HCT116 (cell line): ENCODE results near the gene TAOK3. TPM values are rescaled to one million over a fixed set of nuclear protein-coding genes. Genes with fewer than 3 reads are reported as not detected.

ENCODE experiments used
- ATAC-seq: fragments of 200-7000 bp; cut with Tn5 transposase; 2 replicates; pipeline ENCODE4 v1.9.1; 2020; ENCODE audit warnings: mild to moderate bottlenecking, moderate library complexity
- BruUV-seq: library from RNA; stranded (reverse); fragments of 400-500 nt; replicated peaks from 2 replicates; lab custom pipeline; 2021; lab: Mats Ljungman, UMichigan
- CTCF ChIA-PET: fragments of 300-600 bp; sonication (Branson Sonifier 250); formaldehyde crosslinking; loops from one replicate; lab custom pipeline; 2021; ENCODE audit warnings: antibody characterized with exemption; lab: Charles Lee
- POLR2A ChIA-PET: fragments of 300-600, 350-600 bp; sonication (Branson Sonifier 250); formaldehyde crosslinking; loops from one replicate; lab custom pipeline; 2021; ENCODE audit warnings: antibody characterized with exemption; lab: Charles Lee
- RAD21 ChIA-PET, 2 experiments: fragments of 300-600 bp; sonication (Branson Sonifier 250); formaldehyde crosslinking; loops; one replicate each; lab custom pipeline; 2023; ENCODE audit warnings: low total read pairs in 2 of 2; ENCODE audit not compliant: uncharacterized antibody in 2 of 2, unreplicated experiment in 2 of 2, low non-redundant PET in 1 of 2; lab: Charles Lee
- DNase-seq: peaks from one replicate; pipeline ENCODE4 v3.0.0-alpha.2; 2010; ENCODE audit warnings: low read depth, low spot score
- H2AFZ ChIP-seq: fragments of 200-600 bp; shearing (Covaris generic), sonication (generic); 2 replicates; pipeline ENCODE4 v1.6.1; 2017; ENCODE audit warnings: low read depth, mixed run types, mixed read lengths, antibody characterized with exemption, low read length; ENCODE audit not compliant: poor library complexity, severe bottlenecking
- H3K27ac ChIP-seq: 2 replicates; pipeline ENCODE4 v1.5.1; 2012; ENCODE audit warnings: low read depth, low read length
- H3K27me3 ChIP-seq: fragments of 200-600 bp; sonication (generic); 2 replicates; pipeline ENCODE4 v1.6.1; 2016; ENCODE audit warnings: mixed run types, low read length, mixed read lengths; ENCODE audit not compliant: insufficient read depth
- H3K36me3 ChIP-seq, 2 experiments: fragments of 200-500 bp in 1 of 2; fragments of 200-600 bp in 1 of 2; sonication (Bioruptor generic) in 1 of 2; sonication (generic) in 1 of 2; 2 replicates each; pipeline versions ENCODE4 v1.5.1 to v1.6.1; 2014 to 2016; ENCODE audit warnings: low read length in 2 of 2, inconsistent platforms in 1 of 2, mixed read lengths in 1 of 2, mixed run types in 1 of 2; ENCODE audit not compliant: insufficient read depth in 2 of 2, control insufficient read depth in 1 of 2
- H3K4me1 ChIP-seq, 2 experiments: fragments of 200-600 bp in 1 of 2; sonication (generic) in 1 of 2; 2 replicates each; pipeline versions ENCODE4 v1.5.1 to v1.6.1; 2012 to 2017; ENCODE audit warnings: low read length in 2 of 2, inconsistent platforms in 1 of 2, mild to moderate bottlenecking in 1 of 2, mixed read lengths in 1 of 2, mixed run types in 1 of 2, moderate library complexity in 1 of 2; ENCODE audit not compliant: insufficient read depth in 2 of 2, control insufficient read depth in 1 of 2
- H3K4me2 ChIP-seq: fragments of 200-600 bp; sonication (generic); 2 replicates; pipeline ENCODE4 v1.6.1; 2017; ENCODE audit warnings: mixed run types, low read length, mixed read lengths
- H3K4me3 ChIP-seq, 2 experiments: fragments of 200-600 bp in 1 of 2; sonication (generic) in 1 of 2; replicated peaks in 1 of 2; 2 replicates each; pipeline ENCODE4 v1.5.1; 2011 to 2016; ENCODE audit warnings: low read length in 2 of 2, control low read depth in 1 of 2, low read depth in 1 of 2, mild to moderate bottlenecking in 1 of 2, mixed read lengths in 1 of 2, mixed run types in 1 of 2
- H3K79me2 ChIP-seq: fragments of 200-600 bp; sonication (generic); 2 replicates; pipeline ENCODE4 v1.6.1; 2017; ENCODE audit warnings: mild to moderate bottlenecking, mixed run types, low read length, moderate library complexity, mixed read lengths; ENCODE audit not compliant: insufficient read depth
- H3K9ac ChIP-seq: fragments of 200-600 bp; sonication (generic); 2 replicates; pipeline ENCODE4 v1.6.1; 2016; ENCODE audit warnings: low read length, mixed read lengths
- H3K9me2 ChIP-seq: fragments of 200-600 bp; sonication (generic), shearing (Covaris generic); 2 replicates; pipeline ENCODE4 v1.6.1; 2017; ENCODE audit warnings: mixed run types, mild to moderate bottlenecking, moderate library complexity; ENCODE audit not compliant: insufficient read depth
- H3K9me3 ChIP-seq, 2 experiments: fragments of 200-500 bp in 1 of 2; fragments of 200-600 bp in 1 of 2; sonication (Bioruptor generic) in 1 of 2; sonication (generic) in 1 of 2; 2 replicates each; pipeline ENCODE4 v1.6.1; 2014 to 2017; ENCODE audit warnings: low read length in 2 of 2, mixed read lengths in 2 of 2, inconsistent platforms in 1 of 2, low read depth in 1 of 2, mild to moderate bottlenecking in 1 of 2, mixed run types in 1 of 2, moderate library complexity in 1 of 2; ENCODE audit not compliant: control insufficient read depth in 1 of 2, insufficient read depth in 1 of 2
- H4K20me1 ChIP-seq: fragments of 200-600 bp; sonication (generic), shearing (Covaris generic); 2 replicates; pipeline ENCODE4 v1.6.1; 2017; ENCODE audit warnings: mixed run types, mild to moderate bottlenecking, moderate library complexity; ENCODE audit not compliant: insufficient read depth
- ATF3 ChIP-seq: IDR thresholded peaks from 2 replicates; pipeline ENCODE4 v1.6.1; 2012
- CTCF ChIP-seq, 3 experiments: fragments of 200-600 bp in 1 of 3; sonication (generic) in 1 of 3; IDR thresholded peaks in 2 of 3; conservative IDR thresholded peaks in 1 of 3; 2 replicates each; pipeline ENCODE4 v1.5.1; 2012 to 2017; ENCODE audit warnings: low read depth in 2 of 3, low read length in 2 of 3, antibody characterized with exemption in 1 of 3, borderline replicate concordance in 1 of 3, control low read depth in 1 of 3, mild to moderate bottlenecking in 1 of 3, mixed read lengths in 1 of 3, mixed run types in 1 of 3, moderate library complexity in 1 of 3; ENCODE audit not compliant: insufficient read depth in 1 of 3
- EZH2 ChIP-seq: fragments of 200-600 bp; sonication (generic); IDR thresholded peaks from 2 replicates; pipeline ENCODE4 v1.6.1; 2017; ENCODE audit warnings: antibody characterized with exemption, mixed run types
- EZH2phosphoT487 ChIP-seq: fragments of 200-600 bp; IDR thresholded peaks from 2 replicates; pipeline ENCODE4 v1.6.1; 2018; ENCODE audit warnings: antibody characterized with exemption, borderline replicate concordance
- FOSL1 ChIP-seq: IDR thresholded peaks from 2 replicates; pipeline ENCODE4 v1.6.1; 2012; ENCODE audit warnings: low read depth
- POLR2A ChIP-seq: IDR thresholded peaks from 2 replicates; pipeline ENCODE4 v1.7.0; 2011; ENCODE audit warnings: borderline replicate concordance; ENCODE audit not compliant: insufficient read depth, insufficient read length; ENCODE audit errors: extremely low read depth
- REST ChIP-seq: IDR thresholded peaks from 2 replicates; pipeline ENCODE4 v1.6.1; 2012; ENCODE audit warnings: low read depth
- SRF ChIP-seq: IDR thresholded peaks from 2 replicates; pipeline ENCODE4 v1.6.1; 2012; ENCODE audit warnings: low read depth
- TCF7L2 ChIP-seq: IDR thresholded peaks from 2 replicates; pipeline ENCODE4 v1.7.0; 2011; ENCODE audit warnings: borderline replicate concordance, inconsistent platforms; ENCODE audit not compliant: insufficient read depth, insufficient read length; ENCODE audit errors: extremely low read depth
- ZBTB33 ChIP-seq: IDR thresholded peaks from 2 replicates; pipeline ENCODE4 v1.6.1; 2011; ENCODE audit warnings: mild to moderate bottlenecking, low read length, moderate library complexity; ENCODE audit not compliant: insufficient replicate concordance; ENCODE audit errors: extremely low read depth
- ZNF274 ChIP-seq: fragments of 200-500 bp; sonication (Bioruptor generic); IDR thresholded peaks from 2 replicates; pipeline ENCODE4 v1.6.1; 2014; ENCODE audit warnings: mild to moderate bottlenecking, low read depth, low read length, inconsistent platforms
- intact Hi-C: fragments of 100-400 bp; cut with micrococcal nuclease; formaldehyde crosslinking; loops from 2 replicates; pipeline ENCODE4 v1.10.0; 2022
- total RNA-seq: library from RNA; stranded (reverse); gene quantifications from one replicate; pipeline ENCODE4 v1.2.1, GENCODE V29; 2021; ENCODE audit not compliant: unreplicated experiment

The TAOK3 gene
- total RNA-seq, 1 experiment from 2014 or later, result 10.5 TPM

GRCh38 chr12:118103201-118103600, 269.5 kb downstream of the TAOK3 start:
- TF ChIP-seq ZBTB33, result no peak
- TF ChIP-seq, all 23 proteins: peak for 0
- no peak; the same call in 1 of the 2 replicates for ATAC-seq
- ChIA-PET RAD21 (no interaction called here), CTCF (no interaction called here), POLR2A (no interaction called here)
- no TSS peak for BruUV-seq
- Histone ChIP-seq H3K27ac (peak overlapping the region; percentile 95), H3K4me2 (peak overlapping the region; percentile 85), H3K9ac (peak overlapping the region; percentile 82), H2AFZ (peak overlapping the region; percentile 35), H3K36me3 (no peaks in the 10 kb centered on the region), H3K27me3 (no peaks in the 10 kb centered on the region), H3K79me2 (no peaks in the 10 kb centered on the region), H3K4me3 (peak overlapping the region; percentile 79 to 83), H3K4me1 (peaks cover 33 to 51% of the 10 kb centered on the region in 2 experiments), H3K9me2 (no peaks in the 10 kb centered on the region), H3K9me3 (no peaks in the 10 kb centered on the region), H4K20me1 (no peaks in the 10 kb centered on the region)
- no peak for DNase-seq
- intact Hi-C loops, result loop anchor here (5.0 kb wide), 1 partner anchor 41 kb away; the partner anchor contains the start of gene WSB2

GRCh38 chr12:118102609-118103008, 270.1 kb downstream of the TAOK3 start:
- ATAC-seq, result no peak
- H3K27me3 ChIP-seq, result no peaks in the 10 kb centered on the region
- peak overlapping the region; percentile 82 for H3K9ac ChIP-seq
- no peak overlapping the region for H2AFZ ChIP-seq
- H3K27ac ChIP-seq, result peak overlapping the region; percentile 95; the same call in 1 of the 2 replicates
- H3K4me2 ChIP-seq, result peak overlapping the region; percentile 85
- no peaks in the 10 kb centered on the region for H3K9me2 ChIP-seq
- ChIA-PET POLR2A (no interaction called here), CTCF (interaction anchor here (1.9 kb wide), 1 partner anchor 19 kb away, joined by 7 read pairs; no protein-coding TSS in a partner anchor), RAD21 (no interaction called here)
- peak overlapping the region; percentile 79 to 83 for H3K4me3 ChIP-seq
- no peaks in the 10 kb centered on the region for H3K79me2 ChIP-seq
- H3K36me3 ChIP-seq, result no peaks in the 10 kb centered on the region
- no peak for DNase-seq
- BruUV-seq, result TSS peak; percentile 57
- no peaks in the 10 kb centered on the region for H4K20me1 ChIP-seq
- intact Hi-C loops, result loop anchor here (5.0 kb wide), 1 partner anchor 40 kb away; the partner anchor contains the start of gene WSB2
- H3K4me1 ChIP-seq, result peaks cover 36 to 49% of the 10 kb centered on the region in 2 experiments
- H3K9me3 ChIP-seq, result no peaks in the 10 kb centered on the region
- TF ChIP-seq REST, result no peak
- no peak for TF ChIP-seq POLR2A
- TF ChIP-seq TCF7L2, result no peak
- no peak for TF ChIP-seq SRF
- TF ChIP-seq ZNF274, result no peak
- no peak for TF ChIP-seq ATF3
- TF ChIP-seq EZH2phosphoT487, result no peak
- no peak for TF ChIP-seq EZH2
- TF ChIP-seq FOSL1, result no peak
- no peak for TF ChIP-seq CTCF (IDR thresholded peaks at IDR 0.05 in 2 of 3, conservative IDR thresholded peaks at IDR 0.05 in 1 of 3; ENCODE audit: borderline replicate concordance in 1 of 3, insufficient read depth in 1 of 3, low read depth in 2 of 3, low read length in 2 of 3)
